Neuronal stem cell (in vitro differentiated cells): Measurements from ENCODE around the gene HES7.
"Not testable (repeated sequence)": the region's sequence is repeated elsewhere in the genome, so short reads cannot be mapped to it uniquely, and the experiment has no call there.

Experiments used
- DNase-seq: peaks from one replicate; pipeline ENCODE4 v3.0.0-alpha.2; 2013; ENCODE audit warnings: low spot score
- H2AFZ ChIP-seq: one replicate; pipeline ENCODE4 v1.6.1; 2013; ENCODE audit warnings: mild to moderate bottlenecking, low read length, inconsistent platforms
- H2AK5ac ChIP-seq: 2 replicates; pipeline ENCODE4 v1.6.1; 2013; ENCODE audit warnings: low read depth, mild to moderate bottlenecking, inconsistent platforms, low read length, moderate library complexity, mixed read lengths
- H2BK120ac ChIP-seq: 2 replicates; pipeline ENCODE4 v1.6.1; 2013; ENCODE audit warnings: low read depth, mild to moderate bottlenecking, inconsistent platforms, low read length, moderate library complexity, mixed read lengths
- H2BK12ac ChIP-seq: one replicate; pipeline ENCODE4 v1.6.1; 2013; ENCODE audit warnings: low read length, inconsistent platforms
- H2BK15ac ChIP-seq: 2 replicates; pipeline ENCODE4 v1.6.1; 2013; ENCODE audit warnings: mild to moderate bottlenecking, low read length, inconsistent platforms, mixed read lengths
- H2BK5ac ChIP-seq: one replicate; pipeline ENCODE4 v1.6.1; 2013; ENCODE audit warnings: inconsistent platforms, mild to moderate bottlenecking, low read length, moderate library complexity
- H3K14ac ChIP-seq: one replicate; pipeline ENCODE4 v1.6.1; 2013; ENCODE audit warnings: low read length, inconsistent platforms
- H3K18ac ChIP-seq: 2 replicates; pipeline ENCODE4 v1.6.1; 2013; ENCODE audit warnings: low read length, inconsistent platforms
- H3K23ac ChIP-seq: 2 replicates; pipeline ENCODE4 v1.6.1; 2013; ENCODE audit warnings: low read depth, mild to moderate bottlenecking, mixed read lengths, low read length, inconsistent platforms; ENCODE audit not compliant: poor library complexity
- H3K27ac ChIP-seq: replicated peaks from 3 replicates; pipeline ENCODE4 v1.5.1; 2013; ENCODE audit warnings: low read length, inconsistent platforms
- H3K27me3 ChIP-seq, 3 experiments: 2 replicates each; pipeline ENCODE4 v1.6.1; 2013; ENCODE audit warnings: low read length in 3 of 3, mild to moderate bottlenecking in 2 of 3, inconsistent platforms in 1 of 3, low read depth in 1 of 3, mixed read lengths in 1 of 3, moderate library complexity in 1 of 3; ENCODE audit not compliant: control insufficient read depth in 3 of 3, insufficient read depth in 3 of 3
- H3K36me3 ChIP-seq, 2 donors: replicated peaks in 1 of 2; 2 replicates each; pipeline ENCODE4 v1.6.1; 2013; ENCODE audit warnings: low read length in 2 of 2; ENCODE audit not compliant: control insufficient read depth in 2 of 2, insufficient read depth in 2 of 2
- H3K4ac ChIP-seq: 2 replicates; pipeline ENCODE4 v1.6.1; 2013; ENCODE audit warnings: inconsistent platforms, mild to moderate bottlenecking, low read length, moderate library complexity
- H3K4me1 ChIP-seq, 2 donors: 1 replicate in 1 of 2; 2 replicates in 1 of 2; pipeline ENCODE4 v1.6.1; 2013; ENCODE audit warnings: low read length in 2 of 2, low read depth in 1 of 2; ENCODE audit not compliant: control insufficient read depth in 2 of 2, insufficient read depth in 1 of 2
- H3K4me2 ChIP-seq: one replicate; pipeline ENCODE4 v1.6.1; 2013; ENCODE audit warnings: mild to moderate bottlenecking, low read length, inconsistent platforms; ENCODE audit not compliant: insufficient read depth, poor library complexity, severe bottlenecking
- H3K4me3 ChIP-seq, 2 donors: 2 replicates each; pipeline ENCODE4 v1.5.1; 2013; ENCODE audit warnings: low read length in 2 of 2, mild to moderate bottlenecking in 2 of 2, inconsistent platforms in 1 of 2, moderate library complexity in 1 of 2
- H3K79me1 ChIP-seq: one replicate; pipeline ENCODE4 v1.6.1; 2013; ENCODE audit warnings: low read depth, mild to moderate bottlenecking, inconsistent platforms, low read length, moderate library complexity
- H3K9ac ChIP-seq: one replicate; pipeline ENCODE4 v1.6.1; 2013; ENCODE audit warnings: mild to moderate bottlenecking, low read depth, low read length, inconsistent platforms; ENCODE audit not compliant: poor library complexity
- H3K9me3 ChIP-seq, 2 donors: replicated peaks in 1 of 2; 2 replicates each; pipeline versions ENCODE3 to v1.6.1; 2013; ENCODE audit warnings: low read length in 2 of 2, mild to moderate bottlenecking in 2 of 2, inconsistent platforms in 1 of 2, low read depth in 1 of 2, mixed read lengths in 1 of 2, moderate library complexity in 1 of 2; ENCODE audit not compliant: control insufficient read depth in 2 of 2, insufficient read depth in 1 of 2
- H4K8ac ChIP-seq: one replicate; pipeline ENCODE4 v1.6.1; 2013; ENCODE audit warnings: low read depth, mild to moderate bottlenecking, inconsistent platforms, low read length, moderate library complexity
- H4K91ac ChIP-seq: one replicate; pipeline ENCODE4 v1.6.1; 2013; ENCODE audit warnings: low read length, low read depth, mild to moderate bottlenecking, inconsistent platforms; ENCODE audit not compliant: poor library complexity
- WGBS, 2 donors: extraction: QIAGEN DNeasy Blood & Tissue Kit; methylation state at CpG; one replicate each; pipeline ENCODE4 v1.1.7; 2013; ENCODE audit warnings: missing lambda C conversion rate in 2 of 2, mixed read lengths in 1 of 2; ENCODE audit not compliant: insufficient read length in 2 of 2, insufficient replicate concordance in 1 of 2; ENCODE audit errors: extremely low coverage in 2 of 2; 5-methylcytosine and 5-hydroxymethylcytosine counted together

The HES7 gene

GRCh38 chr17:8110456-8110804 lies 13.5 kb downstream of the HES7 start:
- Histone ChIP-seq H3K36me3 (no peaks in the 10 kb centered on the region), H4K91ac (no peak overlapping the region), H4K8ac (no peak overlapping the region), H2AK5ac (no peak overlapping the region), H3K27ac (no peak overlapping the region), H2BK120ac (no peak overlapping the region), H3K18ac (no peak overlapping the region), H3K9me3 (peaks cover 0 to 2% of the 10 kb centered on the region in 2 donors), H2BK5ac (no peak overlapping the region), H3K4me2 (peak overlapping the region; percentile 98), H2AFZ (no peak overlapping the region), H3K23ac (peak overlapping the region; percentile 68), H3K4me1 (peaks cover 0 to 6% of the 10 kb centered on the region in 2 donors), H3K4ac (no peak overlapping the region), H2BK12ac (no peak overlapping the region), H3K14ac (no peak overlapping the region), H3K9ac (no peak overlapping the region), H3K27me3 (peaks cover 0 to 76% (median 48%) of the 10 kb centered on the region in 3 experiments), H3K79me1 (no peaks in the 10 kb centered on the region), H3K4me3 (no peak overlapping the region), H2BK15ac (no peak overlapping the region)
- no CpG with 5 or more reads among the region's 10 CpGs for WGBS, 2 donors
- DNase-seq: no peak

- peaks cover 0 to 76% (median 43%) of the 10 kb centered on the region in 3 experiments for H3K27me3 ChIP-seq
Observed at GRCh38 chr17:8109661-8110455, 14.0 kb downstream of the HES7 start.

GRCh38 chr17:8108972-8109660 lies 14.8 kb downstream of the HES7 start:
- H3K27me3 ChIP-seq: peaks cover 0 to 72% (median 40%) of the 10 kb centered on the region in 3 experiments
- H3K4me2 ChIP-seq: no peak overlapping the region

More at GRCh38 chr17:8109661-8110455, 14.0 kb downstream of the HES7 start:
- H2BK120ac ChIP-seq: no peak overlapping the region
- peaks cover 0 to 2% of the 10 kb centered on the region in 2 donors for H3K9me3 ChIP-seq
- no peak overlapping the region for H2AFZ ChIP-seq
- H3K4me2 ChIP-seq: peak overlapping the region; percentile 98
- no peak overlapping the region for H4K8ac ChIP-seq
- no peak overlapping the region for H2AK5ac ChIP-seq
- H3K9ac ChIP-seq: no peak overlapping the region
- peak overlapping the region; percentile 68 for H3K23ac ChIP-seq
- no peak overlapping the region for H3K4ac ChIP-seq
- no peak overlapping the region for H2BK5ac ChIP-seq
- H4K91ac ChIP-seq: no peak overlapping the region
- no CpG with 5 or more reads among the region's 63 CpGs for WGBS, 2 donors
- no peaks in the 10 kb centered on the region for H3K36me3 ChIP-seq
- H3K27ac ChIP-seq: no peak overlapping the region
- DNase-seq: peak; percentile 44
- peak overlapping the region; percentile 31 for H3K18ac ChIP-seq
- H3K4me3 ChIP-seq: peak overlapping the region in 1 of 2 donors; percentile 70
- H3K4me1 ChIP-seq: peaks cover 0 to 6% of the 10 kb centered on the region in 2 donors
- no peaks in the 10 kb centered on the region for H3K79me1 ChIP-seq
- H3K14ac ChIP-seq: no peak overlapping the region
- no peak overlapping the region for H2BK15ac ChIP-seq
- H2BK12ac ChIP-seq: no peak overlapping the region

GRCh38 chr17:8106980-8107379 lies 16.9 kb downstream of the HES7 start:
- not testable (repeated sequence) for H3K4me3 ChIP-seq, H4K91ac ChIP-seq, H3K14ac ChIP-seq, H2BK5ac ChIP-seq, H3K18ac ChIP-seq, H4K8ac ChIP-seq, H3K4me1 ChIP-seq, H3K79me1 ChIP-seq, H3K4me2 ChIP-seq, H2AK5ac ChIP-seq, H3K27ac ChIP-seq, H3K36me3 ChIP-seq, H3K4ac ChIP-seq, H2BK120ac ChIP-seq, DNase-seq, H2BK12ac ChIP-seq, H3K9ac ChIP-seq, H2BK15ac ChIP-seq, H3K23ac ChIP-seq, H2AFZ ChIP-seq, H3K9me3 ChIP-seq
- peaks cover 0 to 71% (median 36%) of the 10 kb centered on the region in 3 experiments for H3K27me3 ChIP-seq
- no CpG with 5 or more reads among the region's 4 CpGs for WGBS, 2 donors

More at GRCh38 chr17:8108972-8109660, 14.8 kb downstream of the HES7 start:
- H2BK5ac ChIP-seq: no peak overlapping the region
- H2BK120ac ChIP-seq: peak overlapping the region; percentile 67
- H3K9me3 ChIP-seq: peaks cover 0 to 2% of the 10 kb centered on the region in 2 donors
- H4K91ac ChIP-seq: no peak overlapping the region
- no peak overlapping the region for H2AFZ ChIP-seq
- H3K23ac ChIP-seq: peak overlapping the region; percentile 50
- H2AK5ac ChIP-seq: peak overlapping the region; percentile 73
- H3K79me1 ChIP-seq: no peaks in the 10 kb centered on the region
- no CpG with 5 or more reads among the region's 33 CpGs for WGBS, 2 donors
- peak overlapping the region; percentile 44 for H2BK15ac ChIP-seq
- H3K4me3 ChIP-seq: no peak overlapping the region
- H3K4ac ChIP-seq: no peak overlapping the region
- no peak overlapping the region for H2BK12ac ChIP-seq
- peak overlapping the region; percentile 92 for H3K14ac ChIP-seq
- H4K8ac ChIP-seq: no peak overlapping the region
- no peak overlapping the region for H3K27ac ChIP-seq
- H3K36me3 ChIP-seq: no peaks in the 10 kb centered on the region
- H3K9ac ChIP-seq: no peak overlapping the region
- no peak for DNase-seq
- peaks cover 0 to 6% of the 10 kb centered on the region in 2 donors for H3K4me1 ChIP-seq
- H3K18ac ChIP-seq: peak overlapping the region; percentile 62
